ENCODE results near the gene CNNM2.

The CNNM2 gene

GRCh38 chr10:103072891-103073290 lies 154.8 kb downstream of the CNNM2 start:
- DNase-seq (ENCODE audit: low spot score): no peak

DNA sequence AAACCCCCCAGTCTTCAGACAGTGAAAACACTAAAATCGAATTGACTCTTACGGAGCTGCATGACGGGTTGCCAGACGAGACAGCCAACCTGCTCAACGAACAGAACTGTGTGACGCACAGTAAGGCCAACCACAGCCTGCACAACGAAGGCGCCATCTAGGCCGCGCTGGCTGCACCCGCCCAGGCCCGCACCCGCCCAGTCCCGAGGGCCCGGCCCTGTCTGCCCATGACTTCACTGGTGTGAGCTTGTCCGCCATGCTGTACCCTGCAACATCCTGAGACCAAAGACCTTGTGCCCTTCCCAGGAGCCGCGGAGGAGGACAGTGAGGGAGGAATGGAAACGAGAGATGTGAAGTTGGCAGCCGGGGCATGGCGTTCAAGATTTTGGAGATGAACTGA lies 158.9 kb downstream of the CNNM2 start:
- DNase-seq (ENCODE audit: low spot score): no peak

DNA sequence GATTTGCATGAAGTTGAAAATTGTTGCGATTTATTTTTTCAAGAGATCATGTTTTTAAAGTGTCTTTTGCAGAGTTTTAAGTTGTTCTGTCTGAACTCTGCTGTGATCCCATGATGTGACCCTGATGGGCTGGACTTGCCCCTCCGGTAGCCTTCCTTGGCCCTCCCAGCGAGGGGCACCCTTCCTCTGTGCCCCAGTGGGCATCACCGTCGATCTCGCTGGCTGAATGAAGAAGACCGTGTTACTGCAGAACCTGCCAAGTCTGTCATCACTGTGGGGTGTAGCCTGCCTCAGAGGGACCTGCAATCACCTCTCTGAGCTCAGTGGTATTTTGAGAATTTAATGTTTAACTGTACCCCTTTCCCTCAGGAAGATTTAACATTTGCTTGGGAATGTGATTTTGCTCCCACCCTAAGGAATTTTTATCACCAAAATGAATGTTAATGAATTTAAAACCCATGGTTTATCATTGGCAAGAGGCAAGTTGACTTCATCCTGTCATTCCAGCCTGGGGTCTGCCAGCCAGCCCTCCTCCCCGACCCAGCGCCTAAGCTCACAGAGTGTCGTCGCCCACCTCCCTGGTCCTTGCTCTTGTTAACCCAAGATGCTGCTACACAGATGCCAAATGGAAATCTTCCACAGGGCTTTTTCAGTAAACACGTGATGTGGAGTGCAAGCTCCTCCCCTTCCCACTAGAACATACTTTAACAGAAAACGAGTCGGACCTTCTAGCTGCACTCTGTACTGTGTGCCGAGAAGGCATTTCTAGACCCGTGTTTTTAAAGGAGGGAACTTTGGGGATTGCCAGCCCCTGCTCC lies 159.6 kb downstream of the CNNM2 start:
- DNase-seq (ENCODE audit: low spot score): no peak

DNA sequence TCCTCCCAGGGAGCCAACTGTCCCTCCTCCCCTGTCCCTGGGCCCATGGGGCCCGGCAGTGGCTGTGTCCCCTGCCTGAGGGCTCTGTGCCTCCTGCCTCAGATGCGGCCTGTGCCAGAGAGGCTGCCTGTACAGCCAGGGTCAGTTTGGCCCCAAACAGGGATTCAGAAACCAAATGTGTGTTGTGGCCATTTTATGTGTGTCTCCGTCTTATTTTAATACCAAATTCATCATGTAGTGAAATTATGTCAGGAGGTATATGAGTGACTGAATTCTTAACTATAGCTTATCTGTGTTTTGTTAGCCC lies 160.2 kb downstream of the CNNM2 start:
- no peak for DNase-seq (ENCODE audit: low spot score)

GRCh38 chr10:103078676-103079075 lies 160.6 kb downstream of the CNNM2 start:
- DNase-seq (ENCODE audit: low spot score): no peak

GRCh38 chr10:103079100-103079499 lies 161.0 kb downstream of the CNNM2 start:
- no peak for DNase-seq (ENCODE audit: low spot score)

DNA sequence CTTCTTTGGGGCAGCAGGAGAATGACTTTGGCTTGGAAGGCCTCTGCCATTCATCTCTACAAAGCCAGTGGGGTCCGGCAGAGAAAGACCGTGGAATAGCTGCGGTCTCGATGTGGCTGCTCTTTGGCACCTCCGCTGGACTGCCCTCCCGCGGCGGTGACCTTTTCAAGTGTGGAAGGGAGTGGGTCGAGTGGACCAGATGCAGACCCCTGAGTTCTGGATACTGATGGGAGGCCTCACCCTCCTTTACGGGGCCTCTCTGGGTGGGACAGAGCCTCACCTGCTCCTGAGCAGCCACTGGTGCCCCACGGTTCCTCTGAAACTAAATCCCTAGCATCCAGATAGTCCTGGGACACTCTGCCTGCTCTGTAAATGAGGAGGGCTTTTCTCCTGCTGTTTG lies 161.9 kb downstream of the CNNM2 start:
- no peak for DNase-seq (ENCODE audit: low spot score)

DNA sequence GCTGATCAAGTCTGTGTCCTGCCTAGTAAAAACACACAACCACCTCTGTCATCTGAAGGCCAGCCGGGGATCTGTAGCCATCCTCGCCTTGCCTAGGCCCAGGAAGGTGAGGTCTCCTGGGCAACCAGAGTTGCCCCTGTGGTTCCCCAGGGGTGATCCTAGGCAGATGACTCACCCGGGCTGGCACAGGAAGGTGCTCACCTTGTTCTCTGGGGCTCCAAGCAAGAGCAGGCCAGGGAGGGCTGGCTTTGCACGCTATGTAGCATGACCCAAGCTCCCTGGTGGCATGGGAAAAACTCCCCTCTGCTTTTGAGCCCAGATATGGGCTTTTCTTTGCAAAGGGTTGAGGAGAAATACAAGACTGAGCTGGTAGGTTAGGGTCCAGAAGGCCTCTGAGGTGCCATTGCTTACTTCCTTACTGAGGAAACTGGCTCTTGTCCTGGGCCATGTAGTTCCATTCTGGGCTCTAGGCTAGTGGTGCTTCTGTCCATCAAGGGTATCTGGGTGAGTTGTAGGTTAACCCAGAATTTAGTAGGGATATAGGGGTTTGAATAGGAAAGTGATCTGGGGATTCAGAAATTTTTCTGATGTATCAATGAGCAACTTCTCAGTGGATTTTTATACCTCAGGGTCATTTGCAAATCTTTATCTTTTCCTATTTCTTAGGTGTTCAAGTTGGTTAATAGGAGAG lies 162.9 kb downstream of the CNNM2 start:
- DNase-seq (ENCODE audit: low spot score): no peak

DNA sequence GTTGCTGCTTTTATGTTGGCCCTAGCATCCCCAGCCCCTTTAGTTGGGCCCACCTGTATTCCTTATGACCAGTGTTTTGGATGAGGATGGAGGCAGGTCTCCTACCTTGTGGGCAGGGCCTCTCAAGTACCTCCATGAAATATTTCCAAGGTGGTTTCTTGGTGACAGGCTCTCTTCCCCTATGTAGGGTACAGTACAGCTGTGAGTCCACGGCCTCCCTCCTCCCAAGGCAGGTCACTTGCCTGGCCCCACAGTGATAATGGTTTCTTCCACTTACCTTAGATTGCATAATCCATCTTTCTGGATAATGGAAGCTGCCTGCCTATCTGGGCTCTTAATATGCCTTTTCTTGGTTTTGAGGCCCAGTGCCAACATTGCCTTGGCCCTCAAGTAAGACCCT lies 164.6 kb downstream of the CNNM2 start:
- DNase-seq (ENCODE audit: low spot score): no peak

GRCh38 chr10:103083266-103083976 lies 165.3 kb downstream of the CNNM2 start:
- DNase-seq (ENCODE audit: low spot score): no peak

DNA sequence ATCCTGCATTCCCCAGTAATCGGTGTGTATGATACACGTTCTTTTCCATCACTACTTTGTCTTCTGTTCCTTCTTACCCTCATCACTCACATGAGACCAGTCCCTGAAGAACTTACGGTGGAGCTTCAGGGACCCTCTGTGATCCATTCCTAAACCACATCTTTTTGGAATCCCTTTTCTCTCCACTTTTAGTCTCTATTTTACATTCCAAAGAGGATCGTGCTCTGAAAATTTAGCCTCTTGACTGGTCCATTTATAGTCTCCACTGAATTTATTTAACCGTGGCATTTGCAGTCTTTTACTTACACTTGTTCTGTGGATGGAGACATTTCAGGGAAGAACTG lies 165.9 kb downstream of the CNNM2 start:
- DNase-seq (ENCODE audit: low spot score): no peak

- DNase-seq (ENCODE audit: low spot score): no peak
Observed at GRCh38 chr10:103086261-103086660, 168.2 kb downstream of the CNNM2 start.

DNA sequence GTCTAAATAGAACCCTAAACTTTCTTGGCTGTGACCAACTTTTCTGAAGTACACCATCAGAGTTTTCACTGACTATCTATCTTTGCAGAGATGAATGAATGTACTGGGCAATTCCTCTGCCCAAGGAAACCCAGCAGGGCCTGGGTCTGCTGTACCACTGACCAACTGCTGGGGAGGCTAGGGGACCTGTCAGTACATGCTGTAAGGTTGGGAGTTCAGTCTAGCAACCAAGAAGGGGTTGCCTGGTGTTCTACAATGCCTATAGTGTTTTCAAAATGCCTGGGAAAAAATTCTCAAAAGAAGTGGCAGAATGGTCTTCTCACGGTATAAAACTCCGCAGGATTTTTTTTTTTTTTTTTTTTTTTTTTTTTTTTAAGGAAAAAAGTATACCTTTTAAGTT lies 168.7 kb downstream of the CNNM2 start:
- no peak for DNase-seq (ENCODE audit: low spot score)

DNA sequence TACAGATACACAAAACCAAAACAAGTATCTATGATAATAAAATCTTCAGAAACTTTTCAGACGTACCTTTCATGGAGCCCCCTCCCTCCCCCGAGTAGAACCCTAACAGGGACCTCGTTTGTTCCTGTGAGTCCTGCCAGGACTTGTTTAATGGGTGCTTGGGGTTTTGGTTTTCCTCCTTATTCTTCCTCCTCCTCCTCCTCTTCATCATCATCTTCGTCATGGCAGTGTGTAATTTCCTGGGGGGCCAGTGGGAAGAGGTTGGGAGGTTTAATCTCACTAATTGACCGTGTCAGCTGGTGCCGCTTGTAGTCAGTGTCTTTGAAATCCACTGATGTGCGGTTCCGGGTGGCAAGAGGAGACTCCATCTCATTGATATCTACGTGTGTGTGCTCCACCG lies 171.4 kb downstream of the CNNM2 start:
- DNase-seq (ENCODE audit: low spot score): no peak

GRCh38 chr10:103090911-103091310 lies 172.8 kb downstream of the CNNM2 start:
- DNase-seq (ENCODE audit: low spot score): no peak

- no peak for DNase-seq (ENCODE audit: low spot score)
Observed at GRCh38 chr10:103095005-103095404, 176.9 kb downstream of the CNNM2 start.

DNA sequence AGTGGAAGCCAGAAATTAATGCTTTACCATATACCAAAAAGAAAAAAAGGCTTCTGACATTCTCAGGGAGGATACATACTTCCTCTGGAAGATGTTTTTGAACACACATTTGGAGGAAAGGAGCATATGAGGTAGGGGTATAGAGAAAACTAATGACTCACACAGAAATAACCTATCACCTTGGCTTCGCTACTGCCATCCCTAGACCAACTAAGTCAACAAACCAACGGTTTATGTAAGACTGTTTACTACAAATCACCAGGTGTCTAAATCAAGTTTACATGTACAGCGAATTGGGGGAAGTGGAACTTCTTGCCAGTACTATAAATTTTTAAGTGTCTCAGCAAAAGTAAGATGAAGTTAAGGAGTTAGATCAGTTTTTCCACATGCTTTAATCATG lies 178.0 kb downstream of the CNNM2 start:
- no peak for DNase-seq (ENCODE audit: low spot score)

DNA sequence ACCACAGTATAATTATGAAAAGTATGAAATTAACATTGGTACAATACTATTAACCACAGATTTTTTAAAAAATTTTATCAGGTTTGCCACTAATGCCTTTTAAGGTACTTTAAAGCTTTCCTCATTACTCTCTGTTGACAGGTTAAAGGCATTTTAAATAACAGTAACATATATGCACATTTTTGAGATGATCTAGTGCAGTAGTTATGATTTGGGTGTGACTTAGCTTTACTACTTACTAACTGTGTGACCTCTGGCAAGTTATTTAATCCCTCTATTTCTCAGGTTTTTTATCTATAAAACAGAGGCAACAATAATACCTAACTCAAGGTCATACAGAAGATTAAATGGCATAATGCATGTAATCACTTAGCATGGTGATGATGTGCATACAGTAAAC lies 180.1 kb downstream of the CNNM2 start:
- DNase-seq (ENCODE audit: low spot score): no peak

DNA sequence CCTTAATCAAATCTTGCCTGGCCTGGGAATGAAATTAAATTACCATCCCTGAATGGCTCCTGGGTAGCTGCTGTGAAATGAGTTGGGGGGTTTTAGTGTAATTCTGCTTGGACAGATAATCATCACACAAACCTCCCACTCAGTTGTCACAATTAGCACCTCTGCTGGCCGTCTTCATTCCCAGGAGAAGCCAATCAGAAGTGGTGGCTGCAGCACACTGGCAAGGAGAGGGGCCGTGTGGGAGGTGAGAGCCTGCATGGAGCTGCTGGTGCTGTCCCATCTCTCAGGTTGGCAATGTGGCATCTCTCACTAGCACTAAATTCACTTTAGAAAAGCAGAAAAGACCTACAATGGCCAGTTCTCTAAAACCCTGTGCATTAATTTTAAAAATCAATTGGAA lies 182.5 kb downstream of the CNNM2 start:
- no peak for DNase-seq (ENCODE audit: low spot score)

- DNase-seq (ENCODE audit: low spot score): no peak
Observed at GRCh38 chr10:103102195-103102594, 184.1 kb downstream of the CNNM2 start.

DNA sequence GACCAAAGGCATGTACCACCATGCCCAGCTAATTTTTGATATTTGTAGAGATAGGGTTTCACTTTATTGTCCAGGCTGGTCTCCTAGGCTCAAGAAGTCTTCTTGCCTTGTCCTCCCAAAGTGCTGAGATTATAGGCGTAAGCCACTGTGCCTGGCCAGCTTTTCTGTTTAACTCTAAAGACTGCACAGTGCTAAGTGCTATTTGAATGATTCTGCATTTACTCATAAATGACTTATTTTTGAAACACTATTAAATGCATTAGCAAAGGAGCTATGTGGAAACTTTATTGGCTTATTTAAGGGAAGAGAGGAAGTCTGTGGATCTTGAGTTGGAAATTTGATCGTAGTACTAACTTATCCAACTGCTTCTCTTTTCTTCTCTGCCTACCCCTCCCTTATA lies 185.9 kb downstream of the CNNM2 start:
- DNase-seq (ENCODE audit: low spot score): no peak

DNA sequence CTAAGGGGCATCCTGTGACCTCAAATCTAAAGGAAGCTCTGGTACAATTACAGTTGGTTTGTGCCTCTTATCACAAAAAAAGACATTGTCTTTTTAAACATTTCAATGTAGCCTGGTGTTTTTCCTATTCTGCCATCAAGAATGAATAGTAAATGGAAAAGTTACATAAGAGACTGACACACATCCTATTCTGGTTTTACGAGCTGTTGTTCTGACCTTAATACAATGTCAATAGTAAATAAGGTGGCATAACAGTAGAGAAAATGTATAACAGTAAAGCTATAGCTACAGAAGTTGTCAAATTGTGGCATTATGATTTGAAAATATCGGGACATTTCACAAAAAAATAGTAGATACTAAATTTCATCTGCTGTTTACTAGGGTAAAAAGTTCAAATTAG lies 186.6 kb downstream of the CNNM2 start:
- DNase-seq (ENCODE audit: low spot score): no peak

DNA sequence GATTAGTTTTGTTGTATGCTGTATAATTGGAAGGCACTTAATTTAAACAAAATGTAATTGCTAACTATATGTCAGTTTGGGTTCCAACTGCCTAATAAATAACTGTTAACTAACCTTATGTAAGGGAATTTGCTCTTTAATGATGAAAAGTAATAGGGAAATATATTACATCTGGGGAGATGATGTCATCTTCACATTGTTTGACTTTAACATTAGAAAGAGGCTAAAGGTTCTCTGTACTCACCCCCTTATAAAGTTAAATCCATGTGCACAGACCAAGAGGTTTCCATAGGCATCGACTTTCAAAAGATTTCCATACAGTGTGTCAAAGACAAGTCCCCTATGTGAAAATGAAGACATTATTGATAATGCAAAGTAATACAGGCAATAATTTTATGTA lies 187.4 kb downstream of the CNNM2 start:
- DNase-seq (ENCODE audit: low spot score): no peak

DNA sequence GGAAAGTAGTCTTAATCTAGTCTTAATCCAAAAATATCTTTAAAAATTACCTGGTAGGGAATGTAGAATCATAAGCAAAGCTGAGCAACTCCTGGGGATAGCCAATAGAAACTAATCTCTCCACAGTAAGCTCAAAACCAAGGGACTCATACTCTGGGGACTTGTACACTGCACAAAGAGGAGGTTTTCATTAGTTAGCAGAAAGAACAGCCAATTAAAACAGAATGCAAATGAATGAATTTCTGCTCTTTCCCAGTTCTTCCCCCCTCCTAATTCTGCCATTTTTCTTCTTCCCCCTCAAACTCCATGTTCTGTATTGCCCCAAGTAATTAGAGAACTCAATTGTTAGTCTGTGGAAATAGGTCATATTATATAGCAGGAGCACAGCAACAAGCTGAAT lies 188.4 kb downstream of the CNNM2 start:
- DNase-seq (ENCODE audit: low spot score): no peak
